K562 (cell line): Measurements from ENCODE around the gene HMBS. TPM values are rescaled to one million over a fixed set of nuclear protein-coding genes. Genes with fewer than 3 reads are reported as not detected.

Experiments used
- CAMTA2 ChIP-seq: fragments of 250-450 bp; sonication (Bioruptor Pico); conservative IDR thresholded peaks from 2 replicates; pipeline ENCODE4 v1.5.1; 2022
- CHAMP1 ChIP-seq: fragments of 450-650 bp; IDR thresholded peaks from 2 replicates; pipeline ENCODE4 v1.6.1; 2016; ENCODE audit warnings: mild to moderate bottlenecking
- MTF1 ChIP-seq: fragments of 250-450 bp; sonication (Bioruptor Pico); IDR thresholded peaks from 2 replicates; pipeline ENCODE4 v1.9.0; 2021; ENCODE audit warnings: moderate library complexity, mild to moderate bottlenecking, inconsistent platforms, borderline replicate concordance
- PBX2 ChIP-seq, 2 experiments: IDR thresholded peaks in 1 of 2; conservative IDR thresholded peaks in 1 of 2; 2 replicates each; pipeline ENCODE4 v1.6.1; 2016; ENCODE audit warnings: low read depth in 2 of 2, mild to moderate bottlenecking in 1 of 2, missing compliant biosample characterization in 1 of 2, missing genetic modification characterization in 1 of 2, moderate library complexity in 1 of 2
- PCBP1 ChIP-seq: fragments of 200-400 bp; formaldehyde crosslinking; IDR thresholded peaks from 2 replicates; pipeline ENCODE4 v1.6.1; 2018; ENCODE audit warnings: mild to moderate bottlenecking, low read depth, low read length; ENCODE audit not compliant: poor library complexity, severe bottlenecking
- RUNX1 ChIP-seq: sonication (generic); IDR thresholded peaks from 2 replicates; pipeline ENCODE4 v1.6.1; 2016; ENCODE audit warnings: antibody characterized with exemption, low read depth
- SMC3 ChIP-seq: conservative IDR thresholded peaks from 2 replicates; pipeline ENCODE4 v1.6.1; 2011; ENCODE audit warnings: low read depth, low read length, improper control_type of control experiment; ENCODE audit not compliant: insufficient read depth
- TFE3 ChIP-seq: fragments of 450-650 bp; formaldehyde crosslinking; IDR thresholded peaks from 2 replicates; pipeline ENCODE4 v1.4.0; 2020; ENCODE audit warnings: mild to moderate bottlenecking, mixed read lengths
- ZBED1 ChIP-seq: IDR thresholded peaks from 2 replicates; pipeline ENCODE4 v1.6.1; 2014
- polyA plus RNA-seq, 8 experiments: library from polyadenylated mRNA; depleted of rRNA in 4 of 8; stranded (reverse) in 5 of 8; unstranded in 3 of 8; fragments of >200 nt; fragmentation: Nextera tagmentation in 2 of 8; fragmentation: Illumina TruSeq in 1 of 8; extraction: Ambion mirVana in 2 of 8; extraction: Trizol in 1 of 8; gene quantifications; 2 replicates each; pipeline versions ENCODE4 v1.2.1 to v1.2.3, GENCODE V29; 2011 to 2014; ENCODE audit warnings: inconsistent platforms in 1 of 8, missing spikeins in 1 of 8
- total RNA-seq, 7 experiments: library from RNA; depleted of rRNA in 6 of 7; stranded (reverse); fragments of >200 nt in 6 of 7; fragmentation: Illumina TruSeq in 2 of 7; extraction: Trizol in 2 of 7; gene quantifications; 2 replicates each; pipeline versions ENCODE4 v1.2.1 to v1.2.3, GENCODE V29; 2011 to 2021; ENCODE audit warnings: low replicate concordance in 1 of 7
- TF ChIP-seq, protein P1 (sequence below): fragments of 250-450 bp; sonication (Bioruptor Pico); IDR thresholded peaks from 2 replicates; pipeline ENCODE4 v1.4.0; 2020; ENCODE audit warnings: mild to moderate bottlenecking, moderate library complexity
- TF ChIP-seq, protein P2 (sequence below): sonication (generic); formaldehyde crosslinking; IDR thresholded peaks from 2 replicates; pipeline ENCODE4 v1.8.0; 2022; ENCODE audit warnings: mild to moderate bottlenecking, missing genetic modification reagents

Gene HMBS
- total and polyA plus RNA-seq, 9 of the 15 experiments (the other 6 are each of a cell fraction or from before 2014, with no cell fraction given): 56.9 to 385 (median 286) TPM

DNA sequence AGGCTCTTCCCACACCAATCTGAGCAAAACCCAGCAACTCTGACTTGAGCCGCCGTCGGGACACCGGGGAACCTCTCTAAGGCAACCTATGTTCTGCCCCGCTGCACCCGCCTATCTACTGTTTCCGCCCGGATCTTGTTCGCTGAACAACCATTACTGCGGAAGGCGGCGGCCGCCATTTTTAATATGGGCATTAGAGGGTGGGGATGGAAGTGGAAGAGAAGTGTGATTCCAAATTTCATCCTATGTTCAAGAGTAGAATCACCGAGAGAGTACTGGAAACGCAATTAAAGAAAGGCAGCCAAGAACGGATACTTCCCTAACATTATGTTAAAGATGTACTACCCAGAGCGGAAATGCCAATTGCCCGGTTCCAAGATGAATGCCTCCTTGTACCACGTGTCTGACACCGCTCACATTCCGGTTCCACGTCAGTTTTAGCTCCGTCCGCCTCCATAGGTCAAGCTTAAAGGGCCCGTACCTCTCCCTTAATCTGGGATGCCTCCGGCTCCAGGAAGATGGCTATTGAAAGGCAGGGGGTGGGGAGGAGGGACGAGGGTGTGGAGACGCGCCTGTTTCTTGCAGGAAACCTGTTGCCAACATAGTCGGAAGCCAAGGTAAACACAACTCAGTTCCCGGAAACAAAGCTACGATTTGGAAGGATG lies 17.2 kb downstream of the HMBS start, which contains the start of gene DPAGT1 (continued):
- no peak for TF ChIP-seq MTF1 (CRISPR knock-in tag)
- no peak for TF ChIP-seq CHAMP1
- TF ChIP-seq CAMTA2: no peak
- TF ChIP-seq ZBED1: no peak
- TF ChIP-seq, protein P1, sequence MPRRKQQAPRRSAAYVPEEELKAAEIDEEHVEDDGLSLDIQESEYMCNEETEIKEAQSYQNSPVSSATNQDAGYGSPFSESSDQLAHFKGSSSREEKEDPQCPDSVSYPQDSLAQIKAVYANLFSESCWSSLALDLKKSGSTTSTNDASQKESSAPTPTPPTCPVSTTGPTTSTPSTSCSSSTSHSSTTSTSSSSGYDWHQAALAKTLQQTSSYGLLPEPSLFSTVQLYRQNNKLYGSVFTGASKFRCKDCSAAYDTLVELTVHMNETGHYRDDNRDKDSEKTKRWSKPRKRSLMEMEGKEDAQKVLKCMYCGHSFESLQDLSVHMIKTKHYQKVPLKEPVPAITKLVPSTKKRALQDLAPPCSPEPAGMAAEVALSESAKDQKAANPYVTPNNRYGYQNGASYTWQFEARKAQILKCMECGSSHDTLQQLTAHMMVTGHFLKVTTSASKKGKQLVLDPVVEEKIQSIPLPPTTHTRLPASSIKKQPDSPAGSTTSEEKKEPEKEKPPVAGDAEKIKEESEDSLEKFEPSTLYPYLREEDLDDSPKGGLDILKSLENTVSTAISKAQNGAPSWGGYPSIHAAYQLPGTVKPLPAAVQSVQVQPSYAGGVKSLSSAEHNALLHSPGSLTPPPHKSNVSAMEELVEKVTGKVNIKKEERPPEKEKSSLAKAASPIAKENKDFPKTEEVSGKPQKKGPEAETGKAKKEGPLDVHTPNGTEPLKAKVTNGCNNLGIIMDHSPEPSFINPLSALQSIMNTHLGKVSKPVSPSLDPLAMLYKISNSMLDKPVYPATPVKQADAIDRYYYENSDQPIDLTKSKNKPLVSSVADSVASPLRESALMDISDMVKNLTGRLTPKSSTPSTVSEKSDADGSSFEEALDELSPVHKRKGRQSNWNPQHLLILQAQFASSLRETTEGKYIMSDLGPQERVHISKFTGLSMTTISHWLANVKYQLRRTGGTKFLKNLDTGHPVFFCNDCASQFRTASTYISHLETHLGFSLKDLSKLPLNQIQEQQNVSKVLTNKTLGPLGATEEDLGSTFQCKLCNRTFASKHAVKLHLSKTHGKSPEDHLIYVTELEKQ (CRISPR knock-in tag): no peak
- no peak for TF ChIP-seq PBX2 (CRISPR knock-in tag; IDR thresholded peaks at IDR 0.05; ENCODE audit: low read depth)
- no peak for TF ChIP-seq PBX2 (tag; conservative IDR thresholded peaks at IDR 0.05; ENCODE audit: low read depth)
- no peak for TF ChIP-seq RUNX1
- TF ChIP-seq SMC3: no peak
- TF ChIP-seq, protein P2, sequence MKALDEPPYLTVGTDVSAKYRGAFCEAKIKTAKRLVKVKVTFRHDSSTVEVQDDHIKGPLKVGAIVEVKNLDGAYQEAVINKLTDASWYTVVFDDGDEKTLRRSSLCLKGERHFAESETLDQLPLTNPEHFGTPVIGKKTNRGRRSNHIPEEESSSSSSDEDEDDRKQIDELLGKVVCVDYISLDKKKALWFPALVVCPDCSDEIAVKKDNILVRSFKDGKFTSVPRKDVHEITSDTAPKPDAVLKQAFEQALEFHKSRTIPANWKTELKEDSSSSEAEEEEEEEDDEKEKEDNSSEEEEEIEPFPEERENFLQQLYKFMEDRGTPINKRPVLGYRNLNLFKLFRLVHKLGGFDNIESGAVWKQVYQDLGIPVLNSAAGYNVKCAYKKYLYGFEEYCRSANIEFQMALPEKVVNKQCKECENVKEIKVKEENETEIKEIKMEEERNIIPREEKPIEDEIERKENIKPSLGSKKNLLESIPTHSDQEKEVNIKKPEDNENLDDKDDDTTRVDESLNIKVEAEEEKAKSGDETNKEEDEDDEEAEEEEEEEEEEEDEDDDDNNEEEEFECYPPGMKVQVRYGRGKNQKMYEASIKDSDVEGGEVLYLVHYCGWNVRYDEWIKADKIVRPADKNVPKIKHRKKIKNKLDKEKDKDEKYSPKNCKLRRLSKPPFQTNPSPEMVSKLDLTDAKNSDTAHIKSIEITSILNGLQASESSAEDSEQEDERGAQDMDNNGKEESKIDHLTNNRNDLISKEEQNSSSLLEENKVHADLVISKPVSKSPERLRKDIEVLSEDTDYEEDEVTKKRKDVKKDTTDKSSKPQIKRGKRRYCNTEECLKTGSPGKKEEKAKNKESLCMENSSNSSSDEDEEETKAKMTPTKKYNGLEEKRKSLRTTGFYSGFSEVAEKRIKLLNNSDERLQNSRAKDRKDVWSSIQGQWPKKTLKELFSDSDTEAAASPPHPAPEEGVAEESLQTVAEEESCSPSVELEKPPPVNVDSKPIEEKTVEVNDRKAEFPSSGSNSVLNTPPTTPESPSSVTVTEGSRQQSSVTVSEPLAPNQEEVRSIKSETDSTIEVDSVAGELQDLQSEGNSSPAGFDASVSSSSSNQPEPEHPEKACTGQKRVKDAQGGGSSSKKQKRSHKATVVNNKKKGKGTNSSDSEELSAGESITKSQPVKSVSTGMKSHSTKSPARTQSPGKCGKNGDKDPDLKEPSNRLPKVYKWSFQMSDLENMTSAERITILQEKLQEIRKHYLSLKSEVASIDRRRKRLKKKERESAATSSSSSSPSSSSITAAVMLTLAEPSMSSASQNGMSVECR (CRISPR knock-in tag): peak; percentile 80
- TF ChIP-seq TFE3 (CRISPR knock-in tag): peak; percentile 23; the same call in 1 of the 2 replicates
- TF ChIP-seq PCBP1: no peak
